Measurements from ENCODE around the gene ITGAL. TPM values are rescaled to one million over a fixed set of nuclear protein-coding genes. Genes with fewer than 3 reads are reported as not detected.
"Not testable (repeated sequence)": the region's sequence is repeated elsewhere in the genome, so short reads cannot be mapped to it uniquely, and the experiment has no call there.

Gene ITGAL
- polyA plus RNA-seq, 1 donor (not counting 4 experiments of a cell fraction or from before 2014, with no cell fraction given): not detected

- no peak for DNase-seq (ENCODE audit: low read depth, low spot score)
- H3K4me3 ChIP-seq (ENCODE audit: control insufficient read depth in 2 of 3, extremely low read depth in 1 of 3, insufficient read depth in 2 of 3, low read depth in 1 of 3, low read length in 3 of 3): no peak overlapping the region
- H3K4me1 ChIP-seq (ENCODE audit: control insufficient read depth, extremely low read depth, insufficient read depth, low read length): peaks cover 2% of the 10 kb centered on the region
- H2AFZ ChIP-seq (ENCODE audit: control insufficient read depth, low read length): no peak overlapping the region
- no peaks in the 10 kb centered on the region for H3K9me1 ChIP-seq (ENCODE audit: control insufficient read depth, extremely low read depth, insufficient read depth, low read length)
- FAIRE-seq: no peak
- no peak overlapping the region for H3K9ac ChIP-seq (ENCODE audit: control insufficient read depth, extremely low read depth, insufficient read depth, low read length)
- no peak for TF ChIP-seq EZH2 (IDR thresholded peaks at IDR 0.05; ENCODE audit: low read length)
- TF ChIP-seq, protein P1, sequence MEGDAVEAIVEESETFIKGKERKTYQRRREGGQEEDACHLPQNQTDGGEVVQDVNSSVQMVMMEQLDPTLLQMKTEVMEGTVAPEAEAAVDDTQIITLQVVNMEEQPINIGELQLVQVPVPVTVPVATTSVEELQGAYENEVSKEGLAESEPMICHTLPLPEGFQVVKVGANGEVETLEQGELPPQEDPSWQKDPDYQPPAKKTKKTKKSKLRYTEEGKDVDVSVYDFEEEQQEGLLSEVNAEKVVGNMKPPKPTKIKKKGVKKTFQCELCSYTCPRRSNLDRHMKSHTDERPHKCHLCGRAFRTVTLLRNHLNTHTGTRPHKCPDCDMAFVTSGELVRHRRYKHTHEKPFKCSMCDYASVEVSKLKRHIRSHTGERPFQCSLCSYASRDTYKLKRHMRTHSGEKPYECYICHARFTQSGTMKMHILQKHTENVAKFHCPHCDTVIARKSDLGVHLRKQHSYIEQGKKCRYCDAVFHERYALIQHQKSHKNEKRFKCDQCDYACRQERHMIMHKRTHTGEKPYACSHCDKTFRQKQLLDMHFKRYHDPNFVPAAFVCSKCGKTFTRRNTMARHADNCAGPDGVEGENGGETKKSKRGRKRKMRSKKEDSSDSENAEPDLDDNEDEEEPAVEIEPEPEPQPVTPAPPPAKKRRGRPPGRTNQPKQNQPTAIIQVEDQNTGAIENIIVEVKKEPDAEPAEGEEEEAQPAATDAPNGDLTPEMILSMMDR (optimal IDR thresholded peaks at IDR 0.05 in 1 of 3, IDR thresholded peaks at IDR 0.05 in 1 of 3, conservative IDR thresholded peaks at IDR 0.05 in 1 of 3; ENCODE audit: extremely low read depth in 1 of 3, insufficient read depth in 2 of 3, low read length in 3 of 3): no peak
- dilution Hi-C loops (cut with MboI; ENCODE audit: extremely low pct_ligation_motif_present, low sequenced_read_pairs): no loop called here
- H4K20me1 ChIP-seq (ENCODE audit: control insufficient read depth, extremely low read depth, insufficient read depth, low read length): no peaks in the 10 kb centered on the region
- no peak overlapping the region for H3K4me2 ChIP-seq (ENCODE audit: control insufficient read depth, extremely low read depth, insufficient read depth, low read depth, low read length)
- peaks cover 14% of the 10 kb centered on the region for H3K27me3 ChIP-seq (ENCODE audit: control insufficient read depth, extremely low read depth, insufficient read depth, low read length)
- H3K79me2 ChIP-seq (ENCODE audit: control insufficient read depth, insufficient read depth, low read length): no peaks in the 10 kb centered on the region
- H3K9me3 ChIP-seq (ENCODE audit: control insufficient read depth, low read depth, low read length): no peaks in the 10 kb centered on the region
- H3K27ac ChIP-seq (ENCODE audit: control insufficient read depth, insufficient read depth, low read length): no peak overlapping the region
- no peaks in the 10 kb centered on the region for H3K36me3 ChIP-seq (ENCODE audit: control insufficient read depth in 2 of 2, extremely low read depth in 1 of 2, insufficient read depth in 2 of 2, low read length in 2 of 2)
Measured at GRCh38 chr16:30474684-30475083, 2.1 kb downstream of the ITGAL start.

DNA sequence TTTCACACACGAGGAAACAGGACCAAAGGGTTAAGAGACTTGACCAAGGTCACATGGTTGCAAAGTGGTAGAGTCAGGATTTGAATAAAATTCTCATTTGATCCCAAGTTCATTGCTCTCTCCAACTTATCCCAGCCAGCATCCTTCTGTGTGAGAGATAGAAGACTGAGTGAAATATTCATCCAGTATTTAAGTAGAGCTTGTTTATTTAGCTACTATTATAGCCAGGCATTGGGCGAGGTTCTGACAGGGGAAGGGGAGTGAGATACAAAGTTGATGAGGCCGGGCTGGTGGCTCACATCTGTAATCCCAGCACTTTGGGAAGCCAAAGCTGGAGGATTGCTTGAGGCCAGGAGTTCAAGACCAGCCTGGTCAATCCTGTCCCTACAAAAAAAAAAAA lies 4.4 kb downstream of the ITGAL start:
- FAIRE-seq (no peak), DNase-seq (ENCODE audit: low read depth, low spot score) (no peak)
- Histone ChIP-seq H3K9ac (ENCODE audit: control insufficient read depth, extremely low read depth, insufficient read depth, low read length) (no peak overlapping the region), H3K27me3 (ENCODE audit: control insufficient read depth, extremely low read depth, insufficient read depth, low read length) (peaks cover 14% of the 10 kb centered on the region), H3K9me3 (ENCODE audit: control insufficient read depth, low read depth, low read length) (no peaks in the 10 kb centered on the region), H2AFZ (ENCODE audit: control insufficient read depth, low read length) (no peak overlapping the region), H3K4me3 (ENCODE audit: control insufficient read depth in 2 of 3, extremely low read depth in 1 of 3, insufficient read depth in 2 of 3, low read depth in 1 of 3, low read length in 3 of 3) (no peak overlapping the region), H3K27ac (ENCODE audit: control insufficient read depth, insufficient read depth, low read length) (no peak overlapping the region), H3K4me1 (ENCODE audit: control insufficient read depth, extremely low read depth, insufficient read depth, low read length) (no peaks in the 10 kb centered on the region), H3K4me2 (ENCODE audit: control insufficient read depth, extremely low read depth, insufficient read depth, low read depth, low read length) (no peak overlapping the region), H4K20me1 (ENCODE audit: control insufficient read depth, extremely low read depth, insufficient read depth, low read length) (no peaks in the 10 kb centered on the region), H3K9me1 (ENCODE audit: control insufficient read depth, extremely low read depth, insufficient read depth, low read length) (no peaks in the 10 kb centered on the region), H3K79me2 (ENCODE audit: control insufficient read depth, insufficient read depth, low read length) (no peaks in the 10 kb centered on the region), H3K36me3 (ENCODE audit: control insufficient read depth in 2 of 2, extremely low read depth in 1 of 2, insufficient read depth in 2 of 2, low read length in 2 of 2) (no peaks in the 10 kb centered on the region)
- TF ChIP-seq, protein P1 (optimal IDR thresholded peaks at IDR 0.05 in 1 of 3, IDR thresholded peaks at IDR 0.05 in 1 of 3, conservative IDR thresholded peaks at IDR 0.05 in 1 of 3; ENCODE audit: extremely low read depth in 1 of 3, insufficient read depth in 2 of 3, low read length in 3 of 3): no peak
- dilution Hi-C loops (cut with MboI; ENCODE audit: extremely low pct_ligation_motif_present, low sequenced_read_pairs): no loop called here

- dilution Hi-C loops (cut with MboI; ENCODE audit: extremely low pct_ligation_motif_present, low sequenced_read_pairs); H2AFZ ChIP-seq (ENCODE audit: control insufficient read depth, low read length); H3K79me2 ChIP-seq (ENCODE audit: control insufficient read depth, insufficient read depth, low read length); H3K9ac ChIP-seq (ENCODE audit: control insufficient read depth, extremely low read depth, insufficient read depth, low read length); H3K4me2 ChIP-seq (ENCODE audit: control insufficient read depth, extremely low read depth, insufficient read depth, low read depth, low read length); H3K9me3 ChIP-seq (ENCODE audit: control insufficient read depth, low read depth, low read length); H3K27ac ChIP-seq (ENCODE audit: control insufficient read depth, insufficient read depth, low read length); DNase-seq (ENCODE audit: low read depth, low spot score); H3K4me1 ChIP-seq (ENCODE audit: control insufficient read depth, extremely low read depth, insufficient read depth, low read length); H3K4me3 ChIP-seq (ENCODE audit: control insufficient read depth in 2 of 3, extremely low read depth in 1 of 3, insufficient read depth in 2 of 3, low read depth in 1 of 3, low read length in 3 of 3); H3K36me3 ChIP-seq (ENCODE audit: control insufficient read depth in 2 of 2, extremely low read depth in 1 of 2, insufficient read depth in 2 of 2, low read length in 2 of 2); H3K9me1 ChIP-seq (ENCODE audit: control insufficient read depth, extremely low read depth, insufficient read depth, low read length); FAIRE-seq; H4K20me1 ChIP-seq (ENCODE audit: control insufficient read depth, extremely low read depth, insufficient read depth, low read length): not testable (repeated sequence)
- peaks cover 14% of the 10 kb centered on the region for H3K27me3 ChIP-seq (ENCODE audit: control insufficient read depth, extremely low read depth, insufficient read depth, low read length)
Measured at GRCh38 chr16:30477773-30478172, 5.2 kb downstream of the ITGAL start.

Measured in keratinocyte (primary cell).